Measurements from ENCODE around the gene ATP2B3.

DNA sequence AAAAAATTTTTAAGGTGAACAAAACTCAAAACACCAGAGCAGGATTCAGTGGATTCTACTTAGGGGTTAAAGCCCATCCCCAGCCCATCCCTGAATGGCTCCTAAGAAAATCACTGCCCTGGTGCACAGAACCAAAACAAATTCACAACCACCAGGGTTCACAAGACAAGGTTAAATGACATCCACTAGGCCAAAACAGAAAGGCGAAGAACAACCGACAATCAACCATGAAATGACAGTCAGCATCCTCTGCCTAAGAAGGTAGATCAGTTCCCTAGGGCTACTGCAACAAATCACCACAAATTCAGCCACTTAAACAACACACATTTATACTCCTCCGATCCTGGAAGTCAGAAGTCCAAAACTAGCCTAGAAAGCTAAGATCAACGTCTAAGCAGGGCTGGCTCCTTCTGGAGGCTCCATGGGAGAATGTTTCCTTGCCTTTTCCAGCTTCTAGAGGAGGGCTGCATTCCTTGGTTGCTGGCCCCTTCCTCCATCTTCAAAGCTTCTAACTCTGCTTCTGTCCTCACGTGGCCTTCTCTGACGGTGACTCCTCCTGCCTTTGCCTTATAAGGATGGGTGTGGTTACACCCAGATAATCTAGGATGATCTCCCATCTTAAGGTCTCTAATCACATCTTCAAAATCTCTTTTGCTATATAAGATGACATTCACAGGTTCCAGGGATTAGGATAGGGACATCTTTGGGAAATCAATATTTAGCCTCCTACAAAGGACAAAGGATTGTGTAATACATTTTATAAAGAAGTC is 79.7 kb downstream of the ATP2B3 start:
- TF ChIP-seq, protein P1, sequence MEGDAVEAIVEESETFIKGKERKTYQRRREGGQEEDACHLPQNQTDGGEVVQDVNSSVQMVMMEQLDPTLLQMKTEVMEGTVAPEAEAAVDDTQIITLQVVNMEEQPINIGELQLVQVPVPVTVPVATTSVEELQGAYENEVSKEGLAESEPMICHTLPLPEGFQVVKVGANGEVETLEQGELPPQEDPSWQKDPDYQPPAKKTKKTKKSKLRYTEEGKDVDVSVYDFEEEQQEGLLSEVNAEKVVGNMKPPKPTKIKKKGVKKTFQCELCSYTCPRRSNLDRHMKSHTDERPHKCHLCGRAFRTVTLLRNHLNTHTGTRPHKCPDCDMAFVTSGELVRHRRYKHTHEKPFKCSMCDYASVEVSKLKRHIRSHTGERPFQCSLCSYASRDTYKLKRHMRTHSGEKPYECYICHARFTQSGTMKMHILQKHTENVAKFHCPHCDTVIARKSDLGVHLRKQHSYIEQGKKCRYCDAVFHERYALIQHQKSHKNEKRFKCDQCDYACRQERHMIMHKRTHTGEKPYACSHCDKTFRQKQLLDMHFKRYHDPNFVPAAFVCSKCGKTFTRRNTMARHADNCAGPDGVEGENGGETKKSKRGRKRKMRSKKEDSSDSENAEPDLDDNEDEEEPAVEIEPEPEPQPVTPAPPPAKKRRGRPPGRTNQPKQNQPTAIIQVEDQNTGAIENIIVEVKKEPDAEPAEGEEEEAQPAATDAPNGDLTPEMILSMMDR (IDR thresholded peaks at IDR 0.05): no peak
- no peak for TF ChIP-seq POLR2A (IDR thresholded peaks at IDR 0.05)

All from heart left ventricle (tissue), 13 donors.